ENCODE data around the gene CRYGS. TPM values are rescaled to one million over a fixed set of nuclear protein-coding genes. Genes with fewer than 3 reads are reported as not detected.

Gene CRYGS
- total RNA-seq, 1 donor from 2014 or later = 1.3 TPM

DNA sequence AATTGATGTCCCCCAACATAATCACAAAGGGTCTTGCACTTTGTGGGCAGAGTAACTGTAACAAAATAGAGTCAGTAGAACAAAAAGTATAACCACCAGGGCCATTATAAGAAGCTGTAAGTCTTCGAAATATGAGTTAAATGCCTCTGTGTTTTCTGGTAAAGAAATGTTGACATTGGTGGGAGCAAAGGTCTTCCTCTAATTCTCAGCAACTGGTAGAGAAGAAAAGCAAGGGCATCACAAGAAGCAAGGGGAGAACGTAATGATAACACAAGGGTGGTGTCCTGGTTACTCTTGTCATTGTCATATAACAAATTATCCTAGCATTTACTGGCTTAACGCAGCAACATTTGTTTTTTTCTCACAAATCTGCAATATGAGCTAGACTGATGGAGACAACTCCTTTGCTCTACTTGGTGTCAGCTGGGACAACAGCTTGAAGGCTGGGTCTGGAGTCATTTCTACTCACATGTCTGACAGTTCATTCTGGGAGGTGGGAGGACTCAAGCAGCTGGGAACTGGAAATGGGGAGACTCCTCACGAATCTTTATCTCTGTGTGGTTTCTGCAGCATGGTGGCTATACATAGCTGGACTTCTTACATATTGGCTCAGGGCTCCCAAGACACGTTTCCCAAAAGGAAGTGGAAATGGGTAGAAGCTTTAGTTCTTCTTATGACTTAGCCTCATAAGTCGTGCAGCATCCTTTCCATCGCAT, 46.6 kb upstream of the CRYGS start:
- H3K4me3 Mint-ChIP-seq (ENCODE audit: unreplicated experiment) = no peak overlapping the region
- no peak for DNase-seq (ENCODE audit: low read depth)
- Histone ChIP-seq H2AFZ (ENCODE audit: low read depth, low read length) (no peak overlapping the region), H3K4me3 (ENCODE audit: insufficient read depth, low read depth, low read length) (no peak overlapping the region), H3K9me3 (ENCODE audit: insufficient read depth, low read depth, low read length) (no peaks in the 10 kb centered on the region), H3K4me2 (ENCODE audit: low read length) (no peak overlapping the region), H3K27ac (ENCODE audit: low read depth, low read length) (no peak overlapping the region), H3K9ac (ENCODE audit: low read length) (no peak overlapping the region), H3K4me1 (ENCODE audit: insufficient read depth, low read length) (no peaks in the 10 kb centered on the region), H3K79me2 (ENCODE audit: insufficient read depth, low read length) (no peaks in the 10 kb centered on the region), H3K27me3 (ENCODE audit: insufficient read depth, low read length) (no peaks in the 10 kb centered on the region), H3K36me3 (ENCODE audit: insufficient read depth, low read length) (peaks cover under 1% of the 10 kb centered on the region), H4K20me1 (ENCODE audit: insufficient read depth, low read length) (no peaks in the 10 kb centered on the region)
- H3K36me3 Mint-ChIP-seq (ENCODE audit: low read depth, unreplicated experiment) = no peaks in the 10 kb centered on the region
- peaks cover 9% of the 10 kb centered on the region for H3K4me1 Mint-ChIP-seq (ENCODE audit: low read depth, unreplicated experiment)
- FAIRE-seq = no peak
- no peak overlapping the region for H3K27ac Mint-ChIP-seq (ENCODE audit: unreplicated experiment)
- H3K27me3 Mint-ChIP-seq (ENCODE audit: low read depth, unreplicated experiment) = peaks cover 11% of the 10 kb centered on the region
- TF ChIP-seq EZH2 (IDR thresholded peaks at IDR 0.05; ENCODE audit: insufficient read depth, low read length) = no peak
- TF ChIP-seq, protein P1, sequence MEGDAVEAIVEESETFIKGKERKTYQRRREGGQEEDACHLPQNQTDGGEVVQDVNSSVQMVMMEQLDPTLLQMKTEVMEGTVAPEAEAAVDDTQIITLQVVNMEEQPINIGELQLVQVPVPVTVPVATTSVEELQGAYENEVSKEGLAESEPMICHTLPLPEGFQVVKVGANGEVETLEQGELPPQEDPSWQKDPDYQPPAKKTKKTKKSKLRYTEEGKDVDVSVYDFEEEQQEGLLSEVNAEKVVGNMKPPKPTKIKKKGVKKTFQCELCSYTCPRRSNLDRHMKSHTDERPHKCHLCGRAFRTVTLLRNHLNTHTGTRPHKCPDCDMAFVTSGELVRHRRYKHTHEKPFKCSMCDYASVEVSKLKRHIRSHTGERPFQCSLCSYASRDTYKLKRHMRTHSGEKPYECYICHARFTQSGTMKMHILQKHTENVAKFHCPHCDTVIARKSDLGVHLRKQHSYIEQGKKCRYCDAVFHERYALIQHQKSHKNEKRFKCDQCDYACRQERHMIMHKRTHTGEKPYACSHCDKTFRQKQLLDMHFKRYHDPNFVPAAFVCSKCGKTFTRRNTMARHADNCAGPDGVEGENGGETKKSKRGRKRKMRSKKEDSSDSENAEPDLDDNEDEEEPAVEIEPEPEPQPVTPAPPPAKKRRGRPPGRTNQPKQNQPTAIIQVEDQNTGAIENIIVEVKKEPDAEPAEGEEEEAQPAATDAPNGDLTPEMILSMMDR (IDR thresholded peaks at IDR 0.05; ENCODE audit: insufficient read depth, low read depth, low read length) = no peak
- no peaks in the 10 kb centered on the region for H3K9me3 Mint-ChIP-seq (ENCODE audit: unreplicated experiment)

DNA sequence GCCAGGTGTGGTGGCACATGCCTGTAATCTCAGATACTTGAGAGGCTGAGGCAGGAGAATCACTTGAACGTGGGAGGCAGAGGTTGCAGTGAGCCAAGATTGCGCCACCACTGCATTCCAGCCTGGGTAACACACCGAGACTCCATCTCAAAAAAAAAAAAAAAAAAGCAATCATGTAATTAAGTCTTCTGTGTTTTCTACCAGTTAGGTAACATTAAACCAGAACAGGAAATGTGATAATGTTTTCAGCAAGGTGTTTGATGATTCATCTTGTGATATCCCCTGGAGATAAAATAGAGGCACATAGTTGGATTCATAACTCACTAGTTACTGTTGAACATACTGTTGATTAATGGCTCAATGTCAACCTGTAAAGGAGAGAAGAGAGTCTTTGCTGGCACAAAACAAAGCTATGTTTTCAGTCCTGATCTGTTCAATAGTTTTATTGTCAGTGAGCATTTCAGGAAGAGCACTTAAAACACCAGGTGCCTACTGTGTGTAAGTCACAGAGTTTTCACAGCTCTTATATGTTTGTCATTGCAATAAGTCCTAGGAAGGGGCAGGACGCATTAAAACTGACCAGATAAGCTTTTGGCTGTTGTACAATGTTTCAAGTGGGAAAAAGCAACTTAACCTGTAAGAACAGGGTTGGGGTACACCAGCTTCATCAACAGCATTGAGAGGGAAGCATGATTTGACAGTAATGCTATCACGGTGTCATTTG, 45.8 kb upstream of the CRYGS start:
- peak; percentile 39 for DNase-seq (ENCODE audit: low read depth)
- Mint-ChIP-seq H3K4me3 (ENCODE audit: unreplicated experiment) (no peak overlapping the region), H3K27me3 (ENCODE audit: low read depth, unreplicated experiment) (peaks cover 11% of the 10 kb centered on the region), H3K9me3 (ENCODE audit: unreplicated experiment) (no peaks in the 10 kb centered on the region), H3K4me1 (ENCODE audit: low read depth, unreplicated experiment) (peaks cover 9% of the 10 kb centered on the region), H3K36me3 (ENCODE audit: low read depth, unreplicated experiment) (peaks cover 4% of the 10 kb centered on the region), H3K27ac (ENCODE audit: unreplicated experiment) (no peak overlapping the region)
- no peak for FAIRE-seq
- TF ChIP-seq EZH2 (IDR thresholded peaks at IDR 0.05; ENCODE audit: insufficient read depth, low read length) = no peak
- TF ChIP-seq, protein P1 (IDR thresholded peaks at IDR 0.05; ENCODE audit: insufficient read depth, low read depth, low read length) = no peak
- Histone ChIP-seq H3K4me1 (ENCODE audit: insufficient read depth, low read length) (no peaks in the 10 kb centered on the region), H3K9me3 (ENCODE audit: insufficient read depth, low read depth, low read length) (no peaks in the 10 kb centered on the region), H3K27ac (ENCODE audit: low read depth, low read length) (no peak overlapping the region), H4K20me1 (ENCODE audit: insufficient read depth, low read length) (peaks cover under 1% of the 10 kb centered on the region), H3K36me3 (ENCODE audit: insufficient read depth, low read length) (peaks cover 8% of the 10 kb centered on the region), H3K27me3 (ENCODE audit: insufficient read depth, low read length) (no peaks in the 10 kb centered on the region), H3K9ac (ENCODE audit: low read length) (no peak overlapping the region), H3K79me2 (ENCODE audit: insufficient read depth, low read length) (no peaks in the 10 kb centered on the region), H2AFZ (ENCODE audit: low read depth, low read length) (no peak overlapping the region), H3K4me3 (ENCODE audit: insufficient read depth, low read depth, low read length) (no peak overlapping the region), H3K4me2 (ENCODE audit: low read length) (no peak overlapping the region)

GRCh38 chr3:186589121-186589520, 44.9 kb upstream of the CRYGS start:
- H3K36me3 ChIP-seq (ENCODE audit: insufficient read depth, low read length) = peaks cover 17% of the 10 kb centered on the region
- no peak overlapping the region for H3K4me2 ChIP-seq (ENCODE audit: low read length)
- no peak for DNase-seq (ENCODE audit: low read depth)
- H3K27ac ChIP-seq (ENCODE audit: low read depth, low read length) = no peak overlapping the region
- H2AFZ ChIP-seq (ENCODE audit: low read depth, low read length) = no peak overlapping the region
- H3K27me3 ChIP-seq (ENCODE audit: insufficient read depth, low read length) = no peaks in the 10 kb centered on the region
- peaks cover 5% of the 10 kb centered on the region for H3K36me3 Mint-ChIP-seq (ENCODE audit: low read depth, unreplicated experiment)
- peaks cover 11% of the 10 kb centered on the region for H3K27me3 Mint-ChIP-seq (ENCODE audit: low read depth, unreplicated experiment)
- H4K20me1 ChIP-seq (ENCODE audit: insufficient read depth, low read length) = peaks cover 4% of the 10 kb centered on the region
- H3K4me3 Mint-ChIP-seq (ENCODE audit: unreplicated experiment) = no peak overlapping the region
- TF ChIP-seq, protein P1 (IDR thresholded peaks at IDR 0.05; ENCODE audit: insufficient read depth, low read depth, low read length) = peak; percentile 25
- no peak for TF ChIP-seq EZH2 (IDR thresholded peaks at IDR 0.05; ENCODE audit: insufficient read depth, low read length)
- H3K4me1 ChIP-seq (ENCODE audit: insufficient read depth, low read length) = no peaks in the 10 kb centered on the region
- H3K27ac Mint-ChIP-seq (ENCODE audit: unreplicated experiment) = no peak overlapping the region
- H3K4me3 ChIP-seq (ENCODE audit: insufficient read depth, low read depth, low read length) = no peak overlapping the region
- H3K9me3 Mint-ChIP-seq (ENCODE audit: unreplicated experiment) = no peaks in the 10 kb centered on the region
- no peaks in the 10 kb centered on the region for H3K9me3 ChIP-seq (ENCODE audit: insufficient read depth, low read depth, low read length)
- no peak for FAIRE-seq
- no peaks in the 10 kb centered on the region for H3K79me2 ChIP-seq (ENCODE audit: insufficient read depth, low read length)
- H3K4me1 Mint-ChIP-seq (ENCODE audit: low read depth, unreplicated experiment) = peaks cover 9% of the 10 kb centered on the region
- no peak overlapping the region for H3K9ac ChIP-seq (ENCODE audit: low read length)
